ENCODE results near the gene SCML1.

Gene SCML1, protein sequence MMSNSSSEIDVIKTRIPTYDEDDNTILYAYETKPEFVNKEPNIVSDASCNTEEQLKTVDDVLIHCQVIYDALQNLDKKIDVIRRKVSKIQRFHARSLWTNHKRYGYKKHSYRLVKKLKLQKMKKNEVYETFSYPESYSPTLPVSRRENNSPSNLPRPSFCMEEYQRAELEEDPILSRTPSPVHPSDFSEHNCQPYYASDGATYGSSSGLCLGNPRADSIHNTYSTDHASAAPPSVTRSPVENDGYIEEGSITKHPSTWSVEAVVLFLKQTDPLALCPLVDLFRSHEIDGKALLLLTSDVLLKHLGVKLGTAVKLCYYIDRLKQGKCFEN

DNA sequence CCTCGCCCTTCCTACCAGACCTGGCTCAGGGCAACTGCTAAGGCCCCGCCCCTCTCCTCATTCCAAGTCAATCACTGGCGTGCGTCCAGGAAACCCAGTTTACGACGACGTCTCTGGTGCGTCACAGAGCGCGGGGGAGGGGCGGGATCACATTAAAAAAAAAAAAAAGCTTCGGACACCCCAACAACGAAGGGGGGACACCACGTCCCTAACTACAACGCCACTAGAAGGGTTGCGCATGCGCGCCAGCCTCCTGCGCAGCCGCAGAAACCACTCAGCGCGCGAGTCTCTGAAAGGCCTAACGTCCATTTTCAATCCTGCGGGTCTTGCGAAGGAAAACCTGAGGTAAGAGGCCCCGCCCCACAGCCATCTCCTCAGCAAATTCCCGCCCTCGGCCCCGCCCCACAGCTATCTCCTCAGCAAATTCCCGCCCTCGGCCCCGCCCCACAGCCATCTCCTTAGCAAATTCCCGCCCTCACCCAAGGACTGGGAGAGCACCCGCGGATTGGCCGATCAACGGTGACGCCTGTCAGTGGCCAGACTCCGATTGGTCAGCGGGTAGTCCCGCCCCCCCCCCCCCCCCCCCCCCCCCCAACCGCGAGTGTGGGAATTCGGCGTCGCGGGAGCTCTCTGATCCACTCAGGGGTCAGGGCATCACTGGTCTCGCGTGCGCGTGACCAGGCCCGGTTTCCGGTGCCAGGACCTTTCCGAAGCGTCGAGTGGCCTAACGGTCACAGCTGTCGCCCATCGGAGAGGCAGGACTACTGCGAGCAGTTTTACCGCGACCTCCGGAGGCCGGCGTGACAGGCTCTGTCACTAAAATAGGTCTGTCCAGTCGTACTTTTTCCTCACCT lies at the start of gene SCML1:
Gene SCML1, plus strand, starts transcription at position 638 of the 854 bp plus-strand sequence. CDS start 6,694 bp downstream, outside the sequence.
- peak; percentile 82 for DNase-seq (ENCODE audit: low spot score)

DNA sequence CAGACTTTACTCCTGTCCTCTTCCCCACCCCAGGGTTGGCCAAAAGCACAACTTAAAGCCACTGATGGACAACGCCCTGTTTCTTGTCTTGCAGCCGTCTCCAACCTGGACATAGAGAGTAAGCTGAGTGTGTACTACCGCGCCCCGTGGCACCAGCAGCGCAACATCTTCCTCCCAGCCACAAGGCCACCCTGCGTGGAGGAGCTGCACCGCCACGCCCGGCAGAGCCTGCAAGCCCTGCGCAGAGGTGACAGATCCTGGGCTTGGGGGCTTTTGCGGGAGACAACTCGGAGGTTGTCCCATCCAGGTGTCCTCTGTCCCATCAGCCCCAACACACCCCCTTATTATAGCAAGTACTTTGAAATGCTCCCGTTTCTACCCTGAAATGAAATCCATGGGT lies 49.6 kb upstream of the SCML1 start:
- DNase-seq (ENCODE audit: low spot score) = no peak

DNA sequence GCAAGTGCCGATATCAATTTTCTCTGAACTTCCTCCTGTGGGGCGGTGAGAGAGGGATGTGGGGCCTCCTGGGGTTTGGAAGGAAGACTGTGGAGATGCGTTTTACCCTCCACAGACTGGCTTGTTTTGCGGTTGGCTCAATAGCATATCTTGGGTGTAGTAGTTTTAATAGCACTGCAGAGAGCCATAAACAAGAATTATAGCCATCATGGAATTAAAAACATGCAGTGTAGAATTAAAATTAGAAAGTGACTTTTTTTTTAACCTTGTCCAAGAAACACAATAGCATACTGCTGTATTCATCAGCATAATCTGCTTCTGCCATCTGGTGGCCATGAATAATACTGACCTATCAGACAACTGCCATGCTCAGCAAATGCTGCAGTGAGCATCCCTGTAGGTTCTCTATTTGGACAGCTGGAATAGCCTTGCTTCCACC lies 47.3 kb upstream of the SCML1 start:
- peak; percentile 34 for DNase-seq (ENCODE audit: low spot score)

DNA sequence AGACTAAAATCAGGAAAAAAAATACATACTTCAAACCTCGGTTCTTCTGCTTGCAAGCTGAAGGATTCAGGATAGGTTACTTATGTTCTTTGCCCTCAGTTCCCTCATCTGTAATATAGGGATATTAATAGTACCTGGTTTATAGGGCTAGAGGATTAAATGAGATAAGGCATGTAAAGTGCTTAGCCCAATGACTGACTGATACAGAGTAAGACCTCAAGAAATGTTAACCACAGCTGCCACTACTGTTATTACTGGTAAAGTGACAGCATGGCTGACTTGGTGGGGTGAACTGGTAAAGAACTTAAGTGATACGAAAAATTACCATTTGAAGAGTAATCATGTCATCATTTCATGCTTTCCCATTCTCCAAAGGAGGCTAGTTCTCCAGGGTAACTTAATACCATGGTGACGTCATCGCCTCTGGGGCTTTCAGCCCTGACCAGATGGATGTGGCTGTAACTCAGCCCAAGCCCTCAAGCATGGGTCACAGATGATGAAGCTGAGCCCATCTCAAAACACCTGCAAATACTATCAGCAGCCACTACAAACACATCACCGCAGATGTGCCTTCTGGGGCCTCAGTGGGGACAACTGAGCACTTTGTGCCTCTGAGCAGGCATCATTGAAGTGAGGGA lies 44.5 kb upstream of the SCML1 start:
- DNase-seq (ENCODE audit: low spot score) = no peak

DNA sequence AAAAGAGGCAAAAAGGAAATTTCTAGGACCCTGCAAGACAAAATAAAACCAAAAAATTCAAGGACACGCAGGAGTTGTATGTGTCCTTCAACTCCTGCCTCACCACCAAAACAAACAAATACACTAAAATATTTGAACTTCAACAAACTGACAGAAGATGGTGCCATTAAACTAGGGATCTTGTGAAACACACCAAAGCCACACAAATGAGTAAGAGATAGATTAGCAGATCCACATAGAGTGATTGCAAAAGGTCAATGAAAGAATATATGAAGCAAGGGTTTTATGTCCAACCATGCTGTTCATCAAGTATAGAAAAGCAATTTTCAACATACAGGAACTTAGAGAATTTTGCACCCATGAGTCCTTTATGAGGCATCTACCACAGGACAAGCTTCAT lies 40.1 kb upstream of the SCML1 start:
- DNase-seq (ENCODE audit: low spot score) = peak; percentile 0

DNA sequence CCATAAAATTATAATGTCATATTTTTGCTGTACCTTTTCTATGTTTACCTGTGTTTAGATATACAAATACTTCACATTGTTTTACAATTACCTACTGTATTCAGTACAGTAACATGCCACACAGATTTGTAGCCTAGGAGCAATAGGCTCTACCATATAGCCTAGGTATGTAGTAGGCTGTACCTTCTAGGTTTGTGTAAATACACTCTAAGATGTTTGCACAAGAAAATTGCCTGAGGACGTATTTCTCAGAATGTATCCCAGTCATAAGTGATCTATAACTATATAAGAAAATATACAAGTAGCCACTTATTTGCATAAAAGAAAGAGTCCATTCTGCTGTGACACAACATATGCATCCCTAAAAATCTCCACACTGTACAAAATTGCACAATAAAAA lies 36.3 kb upstream of the SCML1 start:
- DNase-seq (ENCODE audit: low spot score) = no peak

DNA sequence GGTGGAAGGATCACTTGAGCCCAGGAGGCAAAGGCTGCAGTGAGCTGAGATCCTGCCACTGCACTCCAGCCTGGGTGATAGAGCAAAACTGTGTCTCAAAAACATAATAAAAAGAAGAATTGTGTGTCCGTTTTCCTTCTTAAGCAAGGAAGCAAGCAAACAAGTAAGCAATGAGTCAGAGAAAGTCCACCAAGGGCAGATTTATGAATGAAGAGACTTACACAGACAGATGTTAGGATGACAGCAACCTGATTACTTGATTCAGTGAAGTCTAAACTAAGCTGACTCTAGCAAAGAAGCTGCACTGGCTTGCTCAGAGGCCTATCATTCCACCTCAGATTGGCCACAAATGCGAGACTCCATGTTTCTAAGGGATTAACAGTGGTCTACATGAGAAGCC lies 34.1 kb upstream of the SCML1 start:
- no peak for DNase-seq (ENCODE audit: low spot score)

DNA sequence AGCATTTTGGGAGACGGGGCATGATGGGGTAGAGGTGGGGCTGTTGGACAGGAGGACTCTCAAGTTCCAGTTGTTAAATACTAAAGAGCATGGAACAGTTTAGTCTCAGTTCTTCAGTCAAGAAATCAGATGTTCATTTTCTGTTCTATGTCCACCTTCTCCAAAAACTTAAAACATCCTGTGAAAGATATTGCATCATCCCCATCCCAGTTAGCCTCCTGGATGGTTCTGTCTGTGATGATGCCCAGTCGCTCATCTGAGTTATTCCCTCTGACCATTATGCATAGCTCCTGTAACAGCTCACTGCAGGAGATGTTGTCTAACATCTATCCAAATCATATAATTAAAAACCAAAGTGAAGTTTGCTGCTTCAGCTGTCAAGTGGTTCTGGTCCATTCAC lies 32.1 kb upstream of the SCML1 start:
- no peak for DNase-seq (ENCODE audit: low spot score)

DNA sequence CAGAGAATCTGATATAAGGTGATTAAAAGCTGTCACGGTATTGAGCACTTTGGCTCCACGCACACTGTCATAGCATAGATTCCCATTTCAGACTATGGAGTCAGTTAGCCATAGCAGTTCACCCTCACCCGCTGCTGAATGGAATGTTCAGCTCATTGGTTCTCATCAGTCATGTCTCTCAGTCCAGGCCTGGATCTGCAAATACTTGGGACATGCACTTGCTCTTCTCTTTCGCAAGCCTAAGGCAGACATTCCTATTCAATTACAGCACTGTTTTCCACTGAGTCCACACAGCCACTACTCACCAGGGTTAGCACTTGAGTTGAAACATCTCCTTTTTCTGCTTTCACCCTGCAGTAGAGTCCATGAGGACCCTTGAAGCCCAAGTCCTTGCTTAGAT lies 30.6 kb upstream of the SCML1 start:
- DNase-seq (ENCODE audit: low spot score) = no peak

DNA sequence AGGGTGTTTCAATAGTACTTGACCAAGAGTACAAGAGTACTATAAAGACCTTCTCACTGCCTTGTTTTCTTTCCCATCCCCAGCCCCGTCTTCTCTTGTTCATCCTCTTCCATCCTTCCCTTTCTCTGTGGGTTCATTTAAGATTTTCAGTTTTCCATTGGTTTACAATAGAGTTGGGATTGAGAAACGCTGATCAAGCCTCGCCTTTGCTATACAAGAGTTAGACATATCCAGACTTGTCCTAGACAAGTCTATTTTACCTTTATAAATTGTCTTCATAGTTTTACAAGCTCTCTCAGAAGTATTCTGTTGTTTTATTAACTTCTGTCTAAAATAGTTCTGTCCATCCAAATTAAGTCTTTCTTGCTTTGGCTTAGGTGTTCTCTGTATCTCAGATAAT lies 29.6 kb upstream of the SCML1 start:
- no peak for DNase-seq (ENCODE audit: low spot score)

DNA sequence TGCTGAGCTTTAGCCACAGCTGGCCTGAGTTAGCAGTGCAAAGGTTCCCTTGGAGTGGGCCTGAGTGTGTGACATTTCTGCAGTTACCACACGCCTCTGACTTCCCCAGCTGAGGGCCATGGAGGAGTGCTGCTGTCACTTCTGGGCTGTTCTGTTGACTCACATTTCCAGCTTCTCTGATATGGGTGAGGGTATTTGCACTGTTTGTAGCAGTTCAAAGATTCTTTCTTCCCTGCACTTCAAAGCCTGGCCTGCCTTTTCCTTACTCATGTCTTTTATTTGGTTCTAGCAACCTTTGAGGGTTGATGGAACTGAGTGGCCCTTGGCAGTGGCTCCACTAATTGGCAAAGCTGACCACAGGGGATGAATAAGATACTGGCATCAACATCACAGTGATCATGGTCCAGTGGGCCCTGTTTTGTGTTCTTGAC lies 26.4 kb upstream of the SCML1 start:
- DNase-seq (ENCODE audit: low spot score) = no peak

DNA sequence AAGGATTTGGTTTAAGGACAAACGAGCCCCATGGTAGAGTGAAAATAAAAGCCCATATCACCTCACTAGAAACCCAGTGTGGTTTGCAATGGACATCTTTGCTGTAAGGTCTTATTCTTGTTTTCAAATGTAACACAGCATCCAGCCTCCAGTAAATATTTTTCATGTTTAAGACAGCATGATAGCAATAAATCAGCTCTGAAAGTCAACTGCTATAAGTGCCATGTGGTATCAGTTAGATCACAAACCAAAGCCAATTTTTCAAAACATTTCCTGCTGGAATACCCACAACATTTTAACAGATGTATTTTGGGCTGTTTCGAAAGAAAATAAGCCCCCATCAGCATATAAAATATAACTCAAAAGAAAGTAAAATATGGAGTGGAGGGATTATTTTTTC lies 24.0 kb upstream of the SCML1 start:
- DNase-seq (ENCODE audit: low spot score) = no peak

DNA sequence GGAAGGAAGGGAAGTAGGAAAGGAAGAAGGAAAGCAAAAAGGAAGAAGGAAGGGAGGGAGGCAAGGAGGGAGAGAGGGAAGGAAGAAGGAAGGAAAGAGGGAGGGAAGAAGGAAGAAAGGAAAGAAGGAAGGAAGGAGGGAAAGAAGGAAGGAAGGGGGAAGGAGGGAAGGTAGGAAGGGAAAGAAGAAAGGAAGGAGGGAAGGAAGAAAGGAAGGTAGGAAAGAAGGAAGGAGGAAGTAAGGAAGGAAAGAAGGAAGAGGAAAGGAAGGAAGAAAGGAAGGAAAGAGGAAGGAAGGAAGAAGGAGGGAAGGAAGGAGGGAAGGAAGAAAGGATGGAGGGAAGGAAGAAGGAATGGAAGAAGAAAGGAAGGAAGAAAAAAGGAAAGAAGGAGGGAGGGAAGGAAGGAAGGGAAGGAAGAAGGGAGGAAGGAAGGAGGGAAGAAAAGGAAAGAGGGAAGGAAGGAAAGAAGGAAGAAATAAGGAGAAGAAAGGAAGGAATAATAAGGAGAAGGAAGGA lies 18.6 kb upstream of the SCML1 start:
- DNase-seq (ENCODE audit: low spot score) = no peak

DNA sequence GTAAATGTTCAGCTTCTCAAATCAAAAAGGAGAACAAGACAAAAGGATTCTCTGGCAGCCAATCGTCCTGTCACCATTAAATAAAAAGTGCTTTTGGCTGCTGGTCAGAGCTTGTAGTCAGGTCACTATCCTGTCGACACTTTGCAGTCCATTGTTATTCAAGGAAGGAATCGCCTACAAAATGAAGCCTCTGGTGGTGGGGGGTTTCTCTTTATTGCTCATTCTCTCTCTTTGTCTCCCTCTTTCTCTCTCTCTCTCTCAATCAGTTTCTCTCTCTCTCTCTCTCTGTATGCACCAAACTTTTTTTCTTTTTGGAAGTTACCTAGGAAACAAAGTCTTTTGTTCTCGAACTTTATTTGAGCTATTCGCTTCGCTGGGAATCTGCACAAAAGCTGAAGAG lies 17.6 kb upstream of the SCML1 start:
- DNase-seq (ENCODE audit: low spot score) = no peak

DNA sequence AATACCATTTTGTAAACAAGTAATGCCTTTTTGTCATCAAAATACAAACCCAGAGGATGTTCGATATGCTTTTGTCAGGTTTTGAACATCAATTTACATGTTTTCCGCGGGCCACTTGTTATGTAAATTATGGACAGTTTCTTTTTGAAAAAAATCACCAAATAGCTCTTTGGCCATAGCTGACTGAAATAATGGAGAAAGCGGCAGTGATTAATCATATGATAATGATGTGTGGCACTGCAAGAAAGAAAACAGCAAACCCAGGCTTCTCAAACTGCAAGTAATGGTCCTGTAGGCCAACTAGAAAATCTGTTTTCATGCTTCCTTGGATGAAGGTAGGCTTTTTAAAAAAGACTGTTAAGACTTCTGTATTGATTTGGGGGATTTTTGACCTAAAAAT lies 15.6 kb upstream of the SCML1 start:
- DNase-seq (ENCODE audit: low spot score) = no peak

DNA sequence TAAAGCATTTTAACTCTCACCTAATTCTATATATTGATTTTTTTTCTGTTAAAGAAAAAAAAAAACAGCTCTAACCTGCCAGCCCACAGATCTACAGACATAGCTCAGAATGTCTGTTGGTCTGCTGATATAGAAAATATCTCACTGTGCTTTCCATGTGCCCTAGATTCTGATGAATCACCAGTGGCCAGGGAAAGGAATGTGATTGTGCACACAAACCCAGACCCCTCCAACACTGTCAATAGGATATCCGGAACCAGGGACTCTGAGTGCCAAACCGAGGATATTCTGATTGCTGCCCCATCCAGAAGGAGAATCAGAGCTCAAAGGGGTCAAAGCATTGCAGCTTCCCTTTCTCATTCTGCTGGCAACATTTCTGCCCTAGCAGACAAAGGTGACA lies 12.1 kb upstream of the SCML1 start:
- no peak for DNase-seq (ENCODE audit: low spot score)

DNA sequence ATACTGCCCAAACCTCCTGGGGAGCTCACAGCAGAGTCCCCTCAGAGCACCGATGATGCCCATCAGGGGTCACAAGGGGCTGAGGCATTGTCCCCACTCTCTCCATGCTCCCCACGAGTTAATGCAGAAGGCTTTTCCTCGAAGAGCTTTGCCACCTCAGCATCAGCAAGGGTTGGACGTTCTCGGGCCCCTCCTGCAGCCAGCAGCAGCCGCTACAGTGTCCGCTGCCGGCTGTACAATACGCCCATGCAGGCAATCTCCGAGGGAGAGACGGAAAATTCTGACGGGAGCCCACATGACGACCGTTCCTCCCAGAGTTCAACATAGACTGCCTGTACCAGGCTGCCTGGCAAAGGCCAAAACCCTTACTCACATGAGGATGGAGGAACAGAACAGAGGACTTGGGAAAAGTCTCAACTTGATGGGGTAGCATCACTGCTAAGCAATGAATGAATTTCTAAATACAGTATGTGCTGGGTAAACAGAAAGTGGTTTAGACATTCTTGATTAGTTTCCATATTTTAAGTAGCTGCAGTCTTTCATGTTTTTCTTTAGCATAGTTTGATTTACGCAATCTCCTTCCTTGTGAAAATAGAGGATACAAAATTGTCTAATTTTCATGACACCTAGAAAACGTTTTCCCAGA lies 5.0 kb upstream of the SCML1 start:
- no peak for DNase-seq (ENCODE audit: low spot score)

DNA sequence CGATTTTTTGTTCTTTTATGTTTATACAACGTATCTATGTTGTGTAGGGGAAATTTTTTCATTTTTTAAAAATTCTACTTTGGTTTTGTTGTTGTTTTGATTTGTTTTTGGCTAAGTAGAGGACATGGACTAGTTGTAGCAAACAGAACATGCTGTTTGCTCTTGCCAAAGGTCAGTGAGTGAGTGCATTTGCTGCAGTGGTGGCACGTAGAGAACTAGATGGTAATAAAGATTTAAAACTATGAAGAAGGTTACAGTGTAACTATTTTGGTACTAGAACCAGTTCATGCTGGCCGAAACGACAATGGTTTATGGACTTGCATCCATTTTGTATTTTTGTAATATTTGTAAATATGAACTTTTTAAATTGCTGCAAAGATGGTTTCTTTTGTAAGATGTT lies 1.9 kb upstream of the SCML1 start:
- DNase-seq (ENCODE audit: low spot score) = no peak

DNA sequence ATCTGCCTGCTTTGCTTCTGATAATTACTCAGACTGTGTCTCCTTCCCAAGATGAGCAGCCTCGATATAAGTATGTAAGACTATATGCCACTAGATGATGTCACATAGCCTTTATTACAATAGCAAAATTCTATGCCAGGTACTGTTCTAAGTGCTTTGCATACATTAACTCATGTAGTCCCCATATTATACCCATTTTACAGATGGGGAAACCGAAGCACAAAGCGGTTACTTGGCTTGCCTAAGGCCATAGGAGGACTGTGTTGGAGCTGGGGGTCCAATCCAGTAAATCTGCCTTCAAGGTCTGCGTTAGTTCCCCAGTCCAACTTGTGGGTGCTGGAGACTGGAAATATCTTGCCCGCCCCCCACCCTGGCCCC lies 826 bp upstream of the SCML1 start:
- DNase-seq (ENCODE audit: low spot score) = no peak

DNA sequence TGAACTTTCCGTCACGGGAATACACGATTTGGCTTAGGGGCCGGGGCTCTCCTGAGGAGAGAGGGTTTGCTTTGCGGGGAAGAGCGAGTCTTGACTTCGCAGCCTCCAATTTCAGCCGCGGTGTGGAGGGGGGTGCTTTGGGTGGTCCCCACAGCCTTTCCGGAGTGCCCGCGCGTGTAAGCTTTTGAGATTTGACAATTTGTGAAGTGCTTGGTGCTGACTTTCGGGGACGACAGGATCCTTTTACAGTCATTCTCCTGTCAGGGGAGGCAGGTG lies 355 bp downstream of the SCML1 start:
- no peak for DNase-seq (ENCODE audit: low spot score)

DNA sequence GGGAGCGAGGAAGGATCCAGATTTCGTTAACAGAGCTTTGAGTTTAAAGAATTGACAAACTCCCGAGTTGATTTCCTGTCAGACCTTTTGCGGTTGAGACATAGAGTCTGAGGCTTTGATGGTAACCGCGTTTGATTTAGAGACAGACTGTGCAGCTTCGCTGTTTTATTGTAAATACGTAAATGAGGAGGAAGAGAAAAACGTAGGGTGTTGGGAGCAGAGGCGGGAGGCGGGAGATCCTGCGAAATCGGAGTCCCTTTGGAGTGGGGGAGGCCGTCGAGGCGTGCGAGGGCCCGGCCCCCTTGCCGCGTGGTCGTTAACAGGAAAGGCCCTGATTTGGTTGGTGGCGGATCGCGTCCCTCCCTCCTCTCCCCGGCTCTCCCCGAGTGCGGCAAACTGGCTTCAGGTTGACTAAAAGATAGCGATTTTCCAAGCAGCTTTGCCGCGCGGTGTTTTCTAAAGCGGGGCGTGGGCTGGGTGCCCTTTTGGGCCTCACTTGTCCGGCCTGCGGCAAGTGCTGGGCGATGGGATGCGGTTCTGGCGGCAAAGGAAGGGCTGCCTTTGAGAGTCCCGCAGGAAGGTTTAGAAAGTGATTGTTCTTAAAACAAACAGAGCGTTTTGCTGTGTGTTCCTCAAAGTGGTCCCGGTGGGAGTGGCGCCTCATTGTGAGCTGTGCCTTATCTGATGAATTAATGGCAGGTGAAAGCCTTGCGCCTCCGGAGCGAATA lies 857 bp downstream of the SCML1 start:
- DNase-seq (ENCODE audit: low spot score) = peak; percentile 49

Data from CD4-positive, alpha-beta T cell treated with Interleukin-2 at 100 ng/mL for 4 hours (primary cell).